Inferior parietal cortex (tissue), 1 donor: Measurements from ENCODE around the gene PARP6.
A peak's percentile ranks its signal among the peaks of the same experiment; 100 is the strongest.
"Not testable (repeated sequence)": the region's sequence is repeated elsewhere in the genome, so short reads cannot be mapped to it uniquely, and the experiment has no call there.

Experiments
- DNase-seq: peaks from one replicate; pipeline ENCODE4 v3.0.0-alpha.2; 2016; ENCODE audit errors: extremely low spot score

The PARP6 gene

DNA sequence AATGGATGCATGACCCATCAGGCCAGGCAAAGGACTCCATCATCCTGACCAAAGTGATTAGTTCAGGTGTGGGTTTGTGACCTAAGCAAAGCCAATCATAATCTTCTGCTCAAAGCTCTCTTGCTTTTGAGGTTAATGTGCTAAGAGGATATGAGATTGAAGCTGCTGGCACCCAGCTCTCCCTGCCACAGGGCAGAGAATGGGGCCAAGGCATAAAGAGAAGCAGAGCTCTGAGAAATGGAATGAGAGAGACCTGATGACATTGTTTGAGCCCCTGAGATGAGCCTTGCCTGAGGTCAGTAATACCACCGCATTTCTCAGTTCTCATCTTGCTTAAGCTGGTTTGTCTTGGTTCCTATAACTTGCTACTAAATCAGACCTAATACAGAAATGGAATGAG, 6.4 kb upstream of the PARP6 start:
- no peak for DNase-seq

- no peak for DNase-seq
Measured at GRCh38 chr15:72276326-72276700, 4.0 kb upstream of the PARP6 start.

DNA sequence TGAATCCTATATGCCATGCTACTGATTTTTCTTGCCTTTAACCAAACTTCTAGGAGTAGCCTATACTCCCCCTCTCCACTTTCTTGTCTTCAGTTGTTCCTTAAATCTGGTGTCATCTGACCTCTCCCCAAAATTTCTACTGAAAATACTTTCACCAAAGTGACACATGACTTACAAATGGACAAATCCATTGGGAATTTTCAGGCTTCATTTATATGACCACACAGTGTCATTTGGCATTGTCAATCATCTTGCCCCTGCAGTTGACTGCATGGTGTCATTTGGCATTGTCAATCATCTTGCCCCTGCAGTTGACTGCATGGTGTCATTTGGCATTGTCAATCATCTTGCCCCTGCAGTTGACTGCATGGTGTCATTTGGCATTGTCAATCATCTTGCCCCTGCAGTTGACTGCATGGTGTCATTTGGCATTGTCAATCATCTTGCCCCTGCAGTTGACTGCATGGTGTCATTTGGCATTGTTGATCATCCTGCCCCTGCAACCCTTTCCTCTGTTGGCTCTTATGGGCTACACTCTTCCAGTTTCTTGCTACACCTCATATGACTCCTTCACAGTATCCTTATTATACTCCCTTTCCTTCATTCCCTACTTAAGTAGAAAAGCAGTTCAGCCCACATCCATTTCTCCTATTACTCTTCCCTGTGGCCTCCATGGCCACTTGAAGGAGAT, 3.4 kb upstream of the PARP6 start:
- not testable (repeated sequence) for DNase-seq

GRCh38 chr15:72272997-72273352, 621 bp upstream of the PARP6 start:
- no peak for DNase-seq

- DNase-seq = no peak
Measured at GRCh38 chr15:72271895-72272212, 500 bp downstream of the PARP6 start.

GRCh38 chr15:72271221-72271620, 1.1 kb downstream of the PARP6 start:
- no peak for DNase-seq

DNA sequence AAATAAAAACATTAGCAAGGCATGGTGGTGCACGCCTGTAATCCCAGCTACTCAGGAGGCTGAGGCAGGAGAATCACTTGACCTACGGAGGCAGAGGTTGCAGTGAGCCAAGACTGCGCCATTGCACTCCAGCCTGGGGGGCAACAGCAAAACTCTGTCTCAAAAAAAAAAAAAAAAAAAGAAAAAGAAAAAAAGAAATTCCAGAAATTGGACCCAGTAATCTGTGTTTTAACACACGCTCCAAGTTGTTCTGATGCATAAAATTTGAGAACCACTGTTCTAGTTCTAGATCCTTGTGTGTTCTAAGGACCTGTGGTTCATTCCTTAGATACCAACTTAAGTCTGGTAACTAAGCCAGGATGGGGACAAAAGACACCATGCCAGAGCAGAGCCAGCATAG, 2.6 kb downstream of the PARP6 start:
- DNase-seq = no peak

- DNase-seq = no peak
Measured at GRCh38 chr15:72265031-72265430, 7.3 kb downstream of the PARP6 start.

DNA sequence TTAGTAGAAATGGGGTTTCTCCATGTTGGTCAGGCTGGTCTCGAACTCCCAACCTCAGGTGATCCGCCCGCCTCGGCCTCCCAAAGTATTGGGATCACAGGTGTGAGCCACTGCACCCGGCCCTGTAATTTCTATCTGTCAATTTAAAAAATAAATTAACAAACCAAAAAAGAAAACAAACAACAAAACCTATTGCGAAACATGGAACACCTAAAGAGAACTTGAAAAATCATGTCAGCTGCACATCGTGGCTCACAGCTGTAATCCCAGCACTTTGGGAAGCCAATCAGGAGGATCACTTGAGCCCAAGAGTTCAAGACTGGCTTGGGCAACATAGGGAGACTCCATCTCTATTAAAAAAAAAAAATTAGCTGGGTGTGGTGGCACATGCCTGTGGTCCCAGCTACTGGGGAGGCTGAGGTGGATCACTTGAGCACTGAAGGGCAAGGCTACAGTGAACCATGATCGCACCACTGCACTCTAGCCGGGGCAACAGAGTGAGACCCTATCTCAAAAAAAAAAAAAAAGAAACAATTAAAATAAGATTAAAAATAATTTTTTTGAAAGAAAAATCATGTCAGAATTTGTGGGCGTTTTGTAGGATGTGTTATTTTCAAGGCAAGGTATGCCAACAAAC, 19.6 kb downstream of the PARP6 start:
- no peak for DNase-seq

DNA sequence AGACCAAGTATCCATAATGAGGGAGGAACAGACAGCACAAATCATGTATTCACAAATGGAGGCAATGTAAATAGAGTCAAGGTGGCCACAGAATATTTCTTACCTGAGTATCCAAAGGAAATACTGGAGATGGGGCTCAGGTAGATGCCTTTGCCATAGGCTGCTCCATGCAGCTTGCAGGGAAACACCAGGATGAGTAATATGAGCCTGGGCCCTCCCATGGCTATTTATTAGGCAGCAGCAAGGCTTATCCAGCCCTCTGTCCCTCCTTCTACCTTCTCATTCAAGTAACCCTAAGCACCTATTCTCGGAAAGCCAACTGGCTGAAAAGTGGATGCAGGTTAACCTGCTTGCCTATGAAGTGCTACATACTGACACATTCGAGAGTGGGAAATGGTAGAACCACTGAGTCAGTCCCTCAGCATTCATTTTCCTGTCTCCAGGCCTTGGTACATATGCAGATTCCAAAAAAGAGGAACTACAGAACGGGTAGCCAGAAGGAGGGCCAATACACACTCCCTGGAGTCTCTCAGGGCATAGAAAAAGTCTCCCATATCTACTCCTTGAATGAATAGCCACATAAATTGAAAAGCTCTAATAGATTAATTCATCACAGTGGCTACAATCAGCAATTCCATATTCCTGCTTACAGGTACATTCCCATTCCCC, 23.1 kb downstream of the PARP6 start:
- no peak for DNase-seq

DNA sequence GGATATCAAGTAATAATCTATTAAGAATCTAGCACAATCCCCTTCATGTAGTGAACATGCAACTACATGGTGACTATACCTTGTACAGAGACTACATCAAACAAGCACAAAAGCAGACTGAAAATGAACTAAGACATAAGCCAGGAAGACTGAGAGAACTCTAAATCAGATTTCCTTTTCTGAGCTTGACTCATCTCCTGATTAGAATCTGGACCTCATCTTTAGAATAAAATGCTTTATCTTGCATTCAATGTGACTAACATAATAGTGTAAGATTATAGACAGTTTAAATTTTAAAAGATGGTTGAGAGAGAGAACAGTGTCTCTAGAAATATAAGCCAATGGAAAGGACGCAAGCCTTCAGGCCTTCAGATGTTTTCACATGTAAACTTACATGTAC, 23.8 kb downstream of the PARP6 start:
- no peak for DNase-seq

DNA sequence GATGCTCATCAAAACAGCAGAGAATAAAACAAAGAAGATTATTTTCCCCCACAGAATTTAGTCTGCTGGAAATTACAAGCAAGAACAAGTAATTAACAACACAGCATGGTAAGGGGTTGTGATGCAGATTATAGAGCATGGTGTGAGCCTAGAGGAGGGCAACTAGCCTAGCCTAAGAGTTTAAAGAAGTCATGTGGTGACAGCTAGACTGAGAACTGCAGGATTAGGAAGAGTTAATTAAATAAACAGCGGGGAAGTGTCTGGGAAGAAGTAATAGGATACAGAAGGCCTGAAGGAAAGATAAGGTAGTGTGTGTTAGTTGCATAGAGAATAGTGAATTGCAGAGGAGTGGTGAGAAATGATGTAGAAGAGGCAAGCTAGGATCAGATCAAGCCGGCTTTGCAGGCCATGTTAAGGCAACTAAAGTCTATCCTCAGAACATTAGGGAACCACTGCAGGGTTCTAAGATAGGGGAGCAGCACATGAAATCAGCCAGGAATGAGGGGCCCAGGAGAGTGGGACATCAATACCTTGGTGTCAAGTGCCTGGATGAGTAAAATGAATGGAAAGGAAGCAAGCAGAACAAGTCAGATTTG, 29.5 kb downstream of the PARP6 start:
- DNase-seq = no peak

- no peak for DNase-seq
Measured at GRCh38 chr15:72239652-72240051, 32.7 kb downstream of the PARP6 start.

- no peak for DNase-seq
Measured at GRCh38 chr15:72238586-72238985, 33.8 kb downstream of the PARP6 start.

DNA sequence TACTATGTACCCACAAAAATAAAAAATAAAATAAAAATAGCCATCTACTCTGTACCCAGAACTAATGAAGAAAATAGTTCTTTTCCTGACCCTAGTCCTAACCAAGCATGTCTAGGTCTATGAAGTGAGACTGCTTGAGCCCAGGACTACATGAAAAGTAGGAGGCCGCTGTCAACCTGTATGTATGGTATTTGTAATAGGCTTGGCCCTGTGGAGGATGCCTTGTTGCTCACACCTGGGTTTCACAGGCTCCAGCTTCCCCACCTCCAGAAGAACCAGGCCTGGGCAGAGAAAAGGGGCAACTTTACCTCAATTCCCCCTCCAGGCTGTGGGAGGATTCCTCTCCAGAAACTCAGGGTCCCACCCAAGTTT, 34.5 kb downstream of the PARP6 start:
- no peak for DNase-seq

GRCh38 chr15:72237029-72237852, 35.1 kb downstream of the PARP6 start:
- DNase-seq = peak; percentile 72

- no peak for DNase-seq
Measured at GRCh38 chr15:72236381-72237003, 35.9 kb downstream of the PARP6 start.

- no peak for DNase-seq
Measured at GRCh38 chr15:72235298-72235697, 37.1 kb downstream of the PARP6 start.

GRCh38 chr15:72233769-72234168, 38.6 kb downstream of the PARP6 start:
- DNase-seq = no peak

DNA sequence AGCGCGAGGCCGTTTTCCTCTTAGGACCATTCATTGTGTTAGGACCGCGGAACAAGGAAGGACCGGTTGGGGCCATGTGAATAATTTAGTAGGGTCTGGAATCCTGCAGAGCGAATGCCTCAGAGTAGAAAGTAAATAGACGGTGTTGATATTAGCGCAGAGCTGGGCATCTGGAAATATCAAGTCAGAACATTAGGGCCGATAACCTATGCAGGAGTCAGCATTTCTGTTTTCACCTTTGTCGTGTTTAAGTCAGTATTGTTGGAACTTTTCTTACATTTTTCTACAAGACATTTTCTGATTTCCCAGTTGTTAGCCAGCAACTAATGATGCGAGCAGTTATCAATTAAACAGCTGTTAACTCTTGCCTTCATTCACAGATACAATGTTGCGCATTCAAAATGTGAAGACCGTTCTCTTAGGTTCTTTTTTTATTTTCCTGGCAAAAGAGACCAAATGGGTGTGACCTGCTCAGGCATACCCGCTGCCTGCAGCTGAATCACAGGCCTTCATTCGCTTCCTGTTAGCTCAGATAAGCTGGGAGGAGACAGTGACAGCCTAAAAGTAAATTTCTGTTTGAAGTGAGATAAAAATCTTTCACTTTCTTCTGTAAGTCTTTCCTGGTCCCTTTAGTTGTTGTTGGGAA, 40.4 kb downstream of the PARP6 start:
- DNase-seq = peak; percentile 44
